UCSD-AML1 (cell line): ENCODE data around the gene GJB4.
"Not testable (repeated sequence)": the region's sequence is repeated elsewhere in the genome, so short reads cannot be mapped to it uniquely, and the experiment has no call there.

Experiments used
- DNase-seq: peaks from one replicate; lab custom pipeline; 2025; ENCODE audit not compliant: unreplicated experiment; lab: John Stamatoyannopoulos, UW

The GJB4 gene

DNA sequence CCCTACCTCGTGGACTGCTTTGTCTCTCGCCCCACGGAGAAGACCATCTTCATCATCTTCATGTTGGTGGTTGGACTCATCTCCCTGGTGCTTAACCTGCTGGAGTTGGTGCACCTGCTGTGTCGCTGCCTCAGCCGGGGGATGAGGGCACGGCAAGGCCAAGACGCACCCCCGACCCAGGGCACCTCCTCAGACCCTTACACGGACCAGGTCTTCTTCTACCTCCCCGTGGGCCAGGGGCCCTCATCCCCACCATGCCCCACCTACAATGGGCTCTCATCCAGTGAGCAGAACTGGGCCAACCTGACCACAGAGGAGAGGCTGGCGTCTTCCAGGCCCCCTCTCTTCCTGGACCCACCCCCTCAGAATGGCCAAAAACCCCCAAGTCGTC, 35.2 kb downstream of the GJB4 start:
- DNase-seq, result no peak

- no peak for DNase-seq
These were observed 36.4 kb downstream of the GJB4 start for GRCh38 chr1:34795916-34796315.

DNA sequence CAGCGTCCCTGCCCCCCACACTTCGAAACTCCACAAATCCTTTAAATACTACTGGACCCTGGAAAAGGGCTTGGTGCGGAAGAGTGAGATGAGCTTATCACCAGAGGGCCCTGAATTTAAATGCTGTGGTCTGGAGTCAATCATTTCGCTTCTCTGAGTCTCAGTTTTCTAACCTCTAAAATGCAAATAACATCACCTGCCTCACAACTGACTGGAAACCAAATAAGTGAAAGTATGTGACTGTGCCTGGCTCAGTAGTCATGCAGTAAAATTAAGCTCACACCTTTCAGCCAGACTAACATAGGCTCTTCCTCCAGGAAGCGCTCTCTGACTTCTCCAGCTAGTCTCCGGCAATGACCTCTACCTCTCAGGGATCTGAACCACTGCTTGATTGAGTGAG, 37.5 kb downstream of the GJB4 start:
- no peak for DNase-seq

DNA sequence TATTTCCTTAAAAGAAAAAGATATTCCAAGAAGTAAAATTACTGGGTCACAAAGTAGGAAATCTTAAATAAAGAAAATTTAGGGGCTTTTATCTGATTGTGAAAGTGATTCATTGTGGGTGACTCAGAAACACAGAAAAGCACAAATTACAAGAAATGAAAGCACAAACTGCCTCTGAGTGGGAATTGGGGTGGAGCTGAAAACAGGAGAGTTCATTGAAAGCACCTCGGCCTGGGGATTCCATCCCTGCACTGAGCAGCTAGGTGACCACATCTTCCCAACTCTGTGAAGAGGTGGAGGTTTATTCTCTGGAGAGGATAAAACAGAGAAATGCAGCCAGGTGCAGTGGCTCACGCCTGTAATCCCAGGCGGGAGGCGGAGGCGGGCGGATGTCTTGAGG, 40.7 kb downstream of the GJB4 start:
- DNase-seq, result no peak

DNA sequence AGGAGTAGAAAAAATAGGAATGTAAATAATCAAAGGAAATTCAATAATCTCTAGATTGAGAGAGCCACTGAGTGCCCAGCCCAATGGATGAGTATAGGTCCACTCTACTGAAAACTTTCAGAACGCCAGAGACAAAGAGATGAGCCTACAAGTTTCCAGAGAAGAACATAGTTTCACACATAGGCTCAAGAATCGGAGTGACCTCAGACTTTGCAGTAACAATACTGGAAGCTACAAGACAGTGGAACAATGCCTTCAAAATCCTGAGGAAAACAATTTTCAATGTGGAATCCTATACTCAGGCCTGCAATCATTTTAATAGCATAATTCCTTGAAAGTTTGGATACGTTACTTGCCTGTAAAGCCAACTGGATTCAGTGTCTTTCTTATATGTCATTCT, 44.2 kb downstream of the GJB4 start:
- DNase-seq, result no peak

GRCh38 chr1:34806396-34806795, 46.9 kb downstream of the GJB4 start:
- no peak for DNase-seq

DNA sequence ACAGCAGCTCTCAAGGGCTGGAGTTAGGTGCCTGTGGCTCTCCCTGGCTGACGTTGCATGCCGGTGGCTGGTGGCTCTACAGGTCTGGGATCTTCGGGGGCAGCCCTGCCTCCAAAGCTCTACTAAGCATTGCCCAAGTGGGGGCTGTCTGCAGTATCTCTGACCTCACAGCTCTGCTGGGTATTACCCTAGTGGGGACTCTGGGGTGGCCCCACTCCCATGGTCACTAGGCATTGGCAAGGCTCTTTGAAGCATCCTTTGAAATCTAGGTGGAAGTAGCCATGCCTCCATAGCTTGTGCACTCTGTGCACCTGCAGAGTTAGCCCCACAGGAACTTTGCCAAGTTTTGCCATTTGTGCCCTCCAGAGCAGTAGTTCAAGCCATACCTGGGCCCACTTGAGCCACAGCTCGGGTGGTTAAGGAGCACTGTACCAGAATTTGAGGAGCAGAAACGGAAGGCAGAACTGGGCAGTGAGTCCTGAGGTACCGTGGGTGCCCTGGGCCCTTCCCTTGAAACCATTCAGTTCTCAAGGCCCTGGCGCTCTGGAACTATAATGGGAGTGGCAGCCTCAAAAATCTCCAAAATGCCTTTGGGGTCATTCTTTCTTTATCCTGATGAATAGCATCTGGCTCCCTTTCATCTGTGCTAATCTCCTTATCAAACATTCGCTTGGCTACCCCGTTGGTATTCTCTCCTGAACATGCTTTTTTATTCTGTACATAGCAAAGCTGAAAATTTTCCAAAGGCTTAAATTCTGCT, 48.7 kb downstream of the GJB4 start:
- DNase-seq, result no peak

GRCh38 chr1:34810781-34811180, 51.2 kb downstream of the GJB4 start:
- DNase-seq, result not testable (repeated sequence)
